H7 (cell line): Measurements from ENCODE around the gene PTCD2. TPM values are rescaled to one million over a fixed set of nuclear protein-coding genes. Genes with fewer than 3 reads are reported as not detected.
A peak's percentile ranks its signal among the peaks of the same experiment; 100 is the strongest.

Source experiments
- DNase-seq: peaks from one replicate; pipeline ENCODE4 v3.0.0; 2012
- H3K27me3 ChIP-seq: 2 replicates; pipeline ENCODE4 v1.6.0; 2011; ENCODE audit warnings: mild to moderate bottlenecking, low read length; ENCODE audit not compliant: control insufficient read depth, insufficient read depth
- H3K36me3 ChIP-seq: replicated peaks from 2 replicates; pipeline ENCODE4 v1.5.1; 2011; ENCODE audit warnings: low read length; ENCODE audit not compliant: control insufficient read depth, insufficient read depth
- H3K4me3 ChIP-seq: 2 replicates; pipeline ENCODE4 v1.5.1; 2011; ENCODE audit warnings: low read depth, mild to moderate bottlenecking, control low read depth, low read length, moderate library complexity; ENCODE audit not compliant: insufficient read depth
- total RNA-seq: library from RNA; depleted of rRNA; stranded (reverse); fragments of >200 nt; shearing (Covaris generic); gene quantifications from 2 replicates; pipeline ENCODE4 v1.2.3, GENCODE V29; 2014; rRNA removed

PTCD2 gene
- total RNA-seq, 1 experiment from 2014 or later, result 16.6 TPM

GRCh38 chr5:72417333-72418062 lies 97.3 kb downstream of the PTCD2 start:
- Histone ChIP-seq H3K27me3 (no peaks in the 10 kb centered on the region), H3K36me3 (no peaks in the 10 kb centered on the region), H3K4me3 (no peak overlapping the region)
- peak; percentile 49 for DNase-seq

Other genes starting within 250 kb of the PTCD2 start
- gene MAP1B, start 212.9 kb upstream of the PTCD2 start, total RNA-seq, result 31.1 and 41.4 TPM in 2 replicates
- 119 and 127 TPM in 2 replicates for gene MRPS27, start 133 bp upstream of the PTCD2 start, total RNA-seq
- not detected in 2 replicates for gene ZNF366, start 187.0 kb downstream of the PTCD2 start, total RNA-seq